RWPE2 (cell line): Measurements from ENCODE around the gene PTOV1.

Experiments
- ATAC-seq: fragments of 200-7000 bp; cut with Tn5 transposase; 3 replicates; pipeline ENCODE4 v1.9.1; 2021; ENCODE audit warnings: low read depth
- DNase-seq: peaks from one replicate; pipeline ENCODE4 v3.0.0-alpha.2; 2020; ENCODE audit warnings: low spot score
- H3K27ac ChIP-seq: fragments of 450-650 bp; 2 replicates; pipeline ENCODE4 v1.5.1; 2017; ENCODE audit warnings: mild to moderate bottlenecking; ENCODE audit not compliant: poor library complexity, severe bottlenecking
- H3K27me3 ChIP-seq: fragments of 250-450 bp; sonication (Bioruptor Pico); 2 replicates; pipeline ENCODE4 v1.5.1; 2021; ENCODE audit warnings: mild to moderate bottlenecking, moderate library complexity; ENCODE audit not compliant: insufficient read depth, poor library complexity, severe bottlenecking
- H3K36me3 ChIP-seq: fragments of 250-450 bp; sonication (Bioruptor Pico); 2 replicates; pipeline ENCODE4 v1.5.1; 2020; ENCODE audit warnings: low read depth, mild to moderate bottlenecking, moderate library complexity
- H3K4me1 ChIP-seq: fragments of 250-450 bp; sonication (Bioruptor Pico); 2 replicates; pipeline ENCODE4 v1.5.1; 2021; ENCODE audit warnings: mild to moderate bottlenecking, moderate library complexity; ENCODE audit not compliant: insufficient read depth, poor library complexity, severe bottlenecking
- H3K4me3 ChIP-seq: fragments of 250-450 bp; sonication (Bioruptor Pico); 2 replicates; pipeline ENCODE4 v1.5.1; 2021; ENCODE audit warnings: mild to moderate bottlenecking, moderate library complexity; ENCODE audit not compliant: severe bottlenecking
- H3K9me3 ChIP-seq: fragments of 250-450 bp; sonication (Bioruptor Pico); 2 replicates; pipeline ENCODE4 v1.5.1; 2021; ENCODE audit warnings: mild to moderate bottlenecking, moderate library complexity; ENCODE audit not compliant: severe bottlenecking
- TF ChIP-seq, protein P1 (sequence below): fragments of 450-650 bp; IDR thresholded peaks from one replicate; pipeline ENCODE4 v1.5.1; 2017; ENCODE audit warnings: mild to moderate bottlenecking, moderate library complexity; ENCODE audit not compliant: poor library complexity, severe bottlenecking

PTOV1 gene

DNA sequence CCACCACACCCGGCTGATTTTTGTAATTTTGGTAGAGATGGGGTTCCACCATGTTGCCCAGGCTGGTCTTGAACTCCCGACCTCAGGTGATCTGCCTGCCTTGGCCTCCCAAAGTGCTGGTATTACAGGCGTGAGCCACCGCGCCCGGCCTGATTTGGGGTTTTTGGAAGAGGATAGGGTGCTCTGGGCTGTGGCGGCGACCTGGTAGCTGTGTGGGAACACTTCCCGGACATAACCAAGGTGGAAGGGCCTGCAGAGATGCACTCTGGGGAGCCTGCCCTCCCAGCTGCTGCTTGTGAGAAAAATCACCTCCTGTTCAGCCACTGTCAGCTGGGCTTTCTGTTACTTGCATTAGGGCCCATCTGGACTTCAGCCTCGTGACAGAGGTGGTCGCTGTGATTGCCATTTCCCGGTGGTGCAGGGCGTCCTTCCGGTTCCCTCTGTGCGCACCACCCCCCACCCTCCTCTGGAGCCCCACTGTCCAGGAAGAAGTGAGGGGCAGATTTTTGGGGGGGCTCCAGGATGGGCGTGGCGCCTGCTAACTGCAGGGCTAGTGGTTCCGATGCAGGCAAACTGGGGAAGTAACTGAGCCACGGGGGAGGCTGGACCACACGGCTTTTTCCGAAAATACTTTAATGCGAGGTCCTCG lies 38.2 kb downstream of the PTOV1 start:
- no peak for DNase-seq
- Histone ChIP-seq H3K27me3 (no peaks in the 10 kb centered on the region), H3K4me1 (no peaks in the 10 kb centered on the region), H3K9me3 (no peaks in the 10 kb centered on the region), H3K4me3 (no peak overlapping the region), H3K27ac (no peak overlapping the region), H3K36me3 (no peaks in the 10 kb centered on the region; the same call in 1 of the 2 replicates)
- TF ChIP-seq, protein P1, sequence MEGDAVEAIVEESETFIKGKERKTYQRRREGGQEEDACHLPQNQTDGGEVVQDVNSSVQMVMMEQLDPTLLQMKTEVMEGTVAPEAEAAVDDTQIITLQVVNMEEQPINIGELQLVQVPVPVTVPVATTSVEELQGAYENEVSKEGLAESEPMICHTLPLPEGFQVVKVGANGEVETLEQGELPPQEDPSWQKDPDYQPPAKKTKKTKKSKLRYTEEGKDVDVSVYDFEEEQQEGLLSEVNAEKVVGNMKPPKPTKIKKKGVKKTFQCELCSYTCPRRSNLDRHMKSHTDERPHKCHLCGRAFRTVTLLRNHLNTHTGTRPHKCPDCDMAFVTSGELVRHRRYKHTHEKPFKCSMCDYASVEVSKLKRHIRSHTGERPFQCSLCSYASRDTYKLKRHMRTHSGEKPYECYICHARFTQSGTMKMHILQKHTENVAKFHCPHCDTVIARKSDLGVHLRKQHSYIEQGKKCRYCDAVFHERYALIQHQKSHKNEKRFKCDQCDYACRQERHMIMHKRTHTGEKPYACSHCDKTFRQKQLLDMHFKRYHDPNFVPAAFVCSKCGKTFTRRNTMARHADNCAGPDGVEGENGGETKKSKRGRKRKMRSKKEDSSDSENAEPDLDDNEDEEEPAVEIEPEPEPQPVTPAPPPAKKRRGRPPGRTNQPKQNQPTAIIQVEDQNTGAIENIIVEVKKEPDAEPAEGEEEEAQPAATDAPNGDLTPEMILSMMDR, result no peak
- no peak for ATAC-seq

DNA sequence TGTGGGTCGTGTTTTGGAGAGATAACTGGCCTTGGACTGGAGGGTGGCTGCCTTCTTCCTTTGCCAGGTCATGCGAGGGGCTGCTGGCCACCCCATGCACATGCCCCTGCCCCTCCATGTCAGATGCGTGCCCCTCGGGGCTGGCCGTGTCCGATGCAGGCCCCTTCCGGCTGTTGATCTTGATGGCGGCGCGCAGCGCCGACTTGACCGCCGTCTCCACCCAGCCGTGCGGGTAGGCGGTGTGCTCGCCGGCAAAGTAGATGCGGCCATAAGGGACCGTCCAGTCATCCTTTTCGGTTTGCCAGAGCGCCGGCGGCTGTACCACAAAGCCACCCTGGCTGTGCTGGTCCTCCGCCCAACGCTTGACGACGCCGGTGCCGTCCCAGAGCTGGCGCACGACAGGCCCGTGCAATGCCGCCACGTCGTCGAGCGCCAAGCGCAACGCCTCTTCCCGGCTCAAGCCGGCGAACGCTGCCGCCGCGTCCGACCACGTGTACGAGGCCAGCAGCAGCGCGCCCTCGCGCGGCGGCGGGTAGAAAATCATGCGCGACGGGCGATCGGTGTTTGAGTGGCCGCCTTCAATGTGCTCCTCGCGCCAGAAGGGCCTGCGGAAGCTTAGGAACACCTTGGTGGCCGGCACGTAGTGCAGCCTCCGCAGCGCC lies 38.9 kb downstream of the PTOV1 start:
- H3K36me3 ChIP-seq, result no peaks in the 10 kb centered on the region; the same call in 1 of the 2 replicates
- H3K9me3 ChIP-seq, result no peaks in the 10 kb centered on the region
- ATAC-seq (peak; percentile 58), DNase-seq (no peak)
- peak overlapping the region; percentile 27 for H3K4me3 ChIP-seq
- H3K27ac ChIP-seq, result no peak overlapping the region
- H3K4me1 ChIP-seq, result no peaks in the 10 kb centered on the region
- H3K27me3 ChIP-seq, result no peaks in the 10 kb centered on the region
- TF ChIP-seq, protein P1, result peak; percentile 91

DNA sequence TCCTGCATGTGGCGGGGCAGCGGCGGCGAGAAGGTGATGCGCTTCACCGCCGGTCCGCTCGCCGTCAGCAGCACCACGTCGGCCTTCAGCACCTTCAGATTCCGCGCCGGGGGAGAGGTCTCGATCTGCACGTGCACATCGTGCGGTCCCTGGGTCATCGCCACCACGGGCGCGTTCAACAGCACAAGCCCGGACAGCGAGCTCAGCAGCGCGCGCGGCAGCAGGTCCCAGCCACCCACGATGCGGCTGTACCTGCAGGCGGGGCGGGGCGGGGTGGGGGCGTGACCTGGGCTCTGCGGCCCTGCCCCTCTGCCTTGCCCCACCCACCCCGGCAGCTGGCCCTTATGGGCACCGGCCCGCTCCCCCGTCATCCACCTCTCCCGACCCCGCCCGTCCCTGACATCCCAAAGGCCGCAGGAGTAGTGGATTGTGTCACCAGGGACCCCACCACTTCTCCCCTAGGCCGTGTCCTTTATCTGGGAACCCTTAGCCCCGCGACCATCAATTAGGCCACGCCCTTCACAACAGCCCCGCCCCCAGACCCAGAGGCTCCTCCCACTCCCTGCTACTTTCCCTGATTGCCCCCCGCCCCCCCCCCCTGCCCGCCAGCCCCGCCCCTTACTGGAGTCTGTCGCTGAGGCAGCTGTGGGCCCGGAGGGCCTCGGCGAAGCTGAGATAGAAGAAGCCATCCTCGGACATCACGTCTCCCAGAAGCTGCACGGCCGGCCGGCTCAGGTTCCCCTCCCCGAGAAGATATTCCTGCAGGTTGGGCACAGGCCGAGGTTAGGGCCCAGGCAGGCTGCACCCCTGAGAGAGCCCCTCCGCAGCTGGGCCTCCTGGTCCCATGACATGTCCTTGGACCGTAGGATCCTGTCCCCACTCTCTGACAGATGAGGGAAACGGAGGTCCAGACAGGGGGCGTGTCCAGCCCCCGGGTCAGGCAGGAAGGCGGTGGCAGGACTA lies 39.7 kb downstream of the PTOV1 start:
- peak; percentile 42 for DNase-seq
- H3K4me3 ChIP-seq, result peak overlapping the region; percentile 27
- no peaks in the 10 kb centered on the region for H3K4me1 ChIP-seq
- ATAC-seq, result peak; percentile 80
- H3K36me3 ChIP-seq, result no peaks in the 10 kb centered on the region
- no peak overlapping the region for H3K27ac ChIP-seq
- H3K27me3 ChIP-seq, result no peaks in the 10 kb centered on the region
- TF ChIP-seq, protein P1, result peak; percentile 77
- no peaks in the 10 kb centered on the region for H3K9me3 ChIP-seq

DNA sequence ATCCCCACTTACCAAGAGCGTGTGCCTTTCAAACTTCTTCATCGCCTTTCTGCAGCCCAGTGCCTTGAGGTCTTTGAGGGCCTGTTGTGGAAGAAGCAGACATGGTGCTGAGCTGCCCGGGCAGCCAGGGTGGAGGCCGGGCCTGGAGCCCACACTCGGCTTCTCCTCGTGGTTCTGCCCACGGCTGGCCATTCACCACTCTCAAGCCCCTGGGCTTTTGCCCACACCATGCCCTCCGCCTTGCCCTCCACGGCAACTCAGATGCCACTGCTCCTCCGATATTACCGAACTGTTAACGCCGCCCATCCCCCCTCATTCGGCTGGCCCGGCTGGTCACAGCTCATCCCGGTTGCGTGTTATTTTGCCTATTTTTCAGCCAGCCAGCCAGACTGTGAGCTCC lies 40.4 kb downstream of the PTOV1 start:
- DNase-seq (no peak), ATAC-seq (no peak)
- Histone ChIP-seq H3K4me3 (no peak overlapping the region), H3K4me1 (no peaks in the 10 kb centered on the region), H3K36me3 (no peaks in the 10 kb centered on the region), H3K9me3 (no peaks in the 10 kb centered on the region), H3K27ac (no peak overlapping the region), H3K27me3 (no peaks in the 10 kb centered on the region)
- TF ChIP-seq, protein P1, result no peak
